Activated B cell treated with CpG ODN at 0.5 μM for 24 hours (primary cell): Measurements from ENCODE around the gene ALG6. TPM values are rescaled to one million over a fixed set of nuclear protein-coding genes. Genes with fewer than 3 reads are reported as not detected.

Source experiments
- ATAC-seq: fragments of 200-7000 bp; cut with Tn5 transposase; one replicate; pipeline ENCODE4 v1.10.0; 2021; ENCODE audit warnings: low read depth, mild to moderate bottlenecking, moderate library complexity
- CTCF ChIA-PET: fragments of 350-600 bp; sonication (Branson Sonifier 250); formaldehyde crosslinking; loops from one replicate; lab custom pipeline; 2021; ENCODE audit warnings: antibody characterized with exemption; lab: Charles Lee
- POLR2A ChIA-PET: fragments of 350-600 bp; sonication (Branson Sonifier 250); formaldehyde crosslinking; loops from one replicate; lab custom pipeline; 2021; ENCODE audit warnings: antibody characterized with exemption; lab: Charles Lee
- DNase-seq: peaks from one replicate; pipeline ENCODE4 v3.0.0; 2022
- H3K27ac Mint-ChIP-seq: one replicate; pipeline ENCODE4 v1.8.0; 2020; ENCODE audit warnings: mixed read lengths
- H3K27me3 Mint-ChIP-seq: one replicate; pipeline ENCODE4 v1.8.0; 2021; ENCODE audit warnings: mixed read lengths
- H3K36me3 Mint-ChIP-seq: one replicate; pipeline ENCODE4 v1.8.0; 2021; ENCODE audit warnings: low read depth, mixed read lengths
- H3K4me1 Mint-ChIP-seq: one replicate; pipeline ENCODE4 v1.8.0; 2021; ENCODE audit warnings: mixed read lengths
- H3K4me3 Mint-ChIP-seq: one replicate; pipeline ENCODE4 v1.8.0; 2020; ENCODE audit warnings: mild to moderate bottlenecking, mixed read lengths
- H3K9me3 Mint-ChIP-seq: one replicate; pipeline ENCODE4 v1.8.0; 2020; ENCODE audit warnings: mixed read lengths
- intact Hi-C: fragments of 100-400 bp; cut with micrococcal nuclease; formaldehyde crosslinking; loops from one replicate; pipeline ENCODE4 v1.15.1; 2024
- total RNA-seq: library from RNA; stranded (reverse); gene quantifications from 2 replicates; pipeline ENCODE4 v1.2.3, GENCODE V29; 2022
- TF ChIP-seq, protein P1 (sequence below): fragments of 200-600 bp; IDR thresholded peaks from one replicate; pipeline ENCODE4 v1.8.0; 2022; ENCODE audit warnings: antibody characterized with exemption, mild to moderate bottlenecking

Gene ALG6
- total RNA-seq, 1 donor from 2014 or later, result 21.5 TPM

DNA sequence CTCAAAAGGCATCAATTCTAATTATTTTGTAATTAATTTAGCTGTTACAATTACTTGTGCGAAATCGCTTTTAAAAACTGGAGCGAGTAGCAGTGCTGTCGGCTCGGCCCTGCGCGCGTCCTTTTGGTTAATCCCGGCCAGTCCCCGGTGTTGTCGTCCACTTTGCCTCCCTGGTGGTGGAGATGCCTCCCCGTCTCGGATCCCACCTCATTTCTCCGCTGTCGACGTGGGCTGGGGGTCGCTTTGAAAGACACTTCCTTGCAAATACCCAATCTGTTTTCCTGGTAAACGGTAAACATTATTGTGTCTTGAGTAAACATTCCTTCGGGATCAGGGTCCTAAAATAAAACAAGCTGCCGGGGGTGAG is 41.3 kb upstream of the ALG6 start:
- intact Hi-C loops, result loop anchor here (5.0 kb wide), 1 partner anchor 266 kb away; the partner anchor contains the start of gene PGM1
- H3K9me3 Mint-ChIP-seq, result peaks cover 2% of the 10 kb centered on the region
- H3K4me1 Mint-ChIP-seq, result peaks cover 30% of the 10 kb centered on the region
- ChIA-PET CTCF (interaction anchor here (1.2 to 1.8 kb wide), 2 partner anchors 9 to 10 kb away, joined by 3 to 5 read pairs; no protein-coding TSS in a partner anchor), POLR2A (no interaction called here)
- DNase-seq, result no peak
- no peak overlapping the region for H3K4me3 Mint-ChIP-seq
- no peak overlapping the region for H3K27ac Mint-ChIP-seq
- ATAC-seq, result no peak
- H3K27me3 Mint-ChIP-seq, result peaks cover 56% of the 10 kb centered on the region
- TF ChIP-seq, protein P1, sequence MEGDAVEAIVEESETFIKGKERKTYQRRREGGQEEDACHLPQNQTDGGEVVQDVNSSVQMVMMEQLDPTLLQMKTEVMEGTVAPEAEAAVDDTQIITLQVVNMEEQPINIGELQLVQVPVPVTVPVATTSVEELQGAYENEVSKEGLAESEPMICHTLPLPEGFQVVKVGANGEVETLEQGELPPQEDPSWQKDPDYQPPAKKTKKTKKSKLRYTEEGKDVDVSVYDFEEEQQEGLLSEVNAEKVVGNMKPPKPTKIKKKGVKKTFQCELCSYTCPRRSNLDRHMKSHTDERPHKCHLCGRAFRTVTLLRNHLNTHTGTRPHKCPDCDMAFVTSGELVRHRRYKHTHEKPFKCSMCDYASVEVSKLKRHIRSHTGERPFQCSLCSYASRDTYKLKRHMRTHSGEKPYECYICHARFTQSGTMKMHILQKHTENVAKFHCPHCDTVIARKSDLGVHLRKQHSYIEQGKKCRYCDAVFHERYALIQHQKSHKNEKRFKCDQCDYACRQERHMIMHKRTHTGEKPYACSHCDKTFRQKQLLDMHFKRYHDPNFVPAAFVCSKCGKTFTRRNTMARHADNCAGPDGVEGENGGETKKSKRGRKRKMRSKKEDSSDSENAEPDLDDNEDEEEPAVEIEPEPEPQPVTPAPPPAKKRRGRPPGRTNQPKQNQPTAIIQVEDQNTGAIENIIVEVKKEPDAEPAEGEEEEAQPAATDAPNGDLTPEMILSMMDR, result no peak
- H3K36me3 Mint-ChIP-seq, result peaks cover 3% of the 10 kb centered on the region

DNA sequence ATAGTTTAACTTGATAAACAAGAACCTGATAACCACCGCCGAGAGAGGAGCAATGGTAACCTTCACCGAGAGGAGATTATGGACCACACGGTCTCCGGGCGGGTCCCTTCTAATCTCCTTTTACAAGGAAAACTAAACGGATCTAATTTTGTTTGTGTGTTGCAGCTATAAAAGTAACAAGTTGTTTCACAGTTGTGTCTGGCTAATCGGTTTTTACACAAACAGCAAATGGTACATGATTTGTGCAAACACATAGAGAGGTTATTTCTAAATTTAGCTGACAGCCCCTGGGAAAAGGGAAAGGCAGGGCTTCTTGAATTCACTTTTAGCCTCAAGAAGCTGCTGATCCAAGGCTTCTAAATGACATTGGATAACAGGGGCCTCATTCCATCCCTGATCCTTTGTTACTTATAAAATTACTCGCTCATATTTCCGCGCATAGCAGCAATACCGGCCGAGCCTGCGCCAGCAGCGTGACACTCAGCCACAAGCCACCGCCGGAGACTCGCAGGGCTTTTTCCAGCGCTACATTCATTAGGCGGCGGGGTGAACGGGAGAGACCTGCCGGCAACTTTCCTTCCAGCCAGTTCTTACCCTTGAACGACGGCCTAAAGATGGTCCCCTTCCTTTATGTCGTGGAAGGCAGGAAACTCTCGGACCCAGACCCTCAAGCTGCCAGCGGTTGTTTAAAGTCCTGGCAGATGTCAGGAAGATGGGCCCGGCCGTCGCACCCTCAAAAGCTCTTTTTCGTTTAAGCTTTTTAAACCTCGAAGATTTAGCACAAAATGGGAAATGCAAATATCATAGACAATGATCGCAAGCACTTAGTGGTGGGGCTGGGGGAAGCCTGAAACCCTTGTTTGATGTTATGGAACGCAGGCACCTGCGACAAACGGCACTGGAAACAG is 40.7 kb upstream of the ALG6 start:
- intact Hi-C loops, result loop anchor here (5.0 kb wide), 1 partner anchor 266 kb away; the partner anchor contains the start of gene PGM1
- peak overlapping the region; percentile 11 for H3K4me3 Mint-ChIP-seq
- peaks cover 24% of the 10 kb centered on the region for H3K4me1 Mint-ChIP-seq
- peaks cover under 1% of the 10 kb centered on the region for H3K36me3 Mint-ChIP-seq
- ChIA-PET POLR2A (no interaction called here), CTCF (interaction anchor here (1.2 to 1.8 kb wide), 3 partner anchors 9 to 114 kb away, joined by 3 to 5 read pairs (median 3); no protein-coding TSS in a partner anchor)
- DNase-seq (no peak), ATAC-seq (no peak)
- H3K9me3 Mint-ChIP-seq, result peaks cover 2% of the 10 kb centered on the region
- H3K27ac Mint-ChIP-seq, result peak overlapping the region; percentile 59
- peaks cover 51% of the 10 kb centered on the region for H3K27me3 Mint-ChIP-seq
- TF ChIP-seq, protein P1, result no peak

- peak; percentile 19 for DNase-seq
- Mint-ChIP-seq H3K9me3 (peaks cover 2% of the 10 kb centered on the region), H3K4me1 (peaks cover 20% of the 10 kb centered on the region), H3K27ac (peak overlapping the region; percentile 59), H3K27me3 (peaks cover 54% of the 10 kb centered on the region), H3K36me3 (no peaks in the 10 kb centered on the region), H3K4me3 (no peak overlapping the region)
- TF ChIP-seq, protein P1, result no peak
- ATAC-seq, result no peak
- intact Hi-C loops, result loop anchor here (5.0 kb wide), 1 partner anchor 265 kb away; the partner anchor contains the start of gene PGM1
- ChIA-PET POLR2A (no interaction called here), CTCF (interaction anchor here (1.2 to 1.8 kb wide), 2 partner anchors 8 to 113 kb away, joined by 3 to 5 read pairs; no protein-coding TSS in a partner anchor)
Measured at GRCh38 chr1:63327417-63328054, 39.9 kb upstream of the ALG6 start.

DNA sequence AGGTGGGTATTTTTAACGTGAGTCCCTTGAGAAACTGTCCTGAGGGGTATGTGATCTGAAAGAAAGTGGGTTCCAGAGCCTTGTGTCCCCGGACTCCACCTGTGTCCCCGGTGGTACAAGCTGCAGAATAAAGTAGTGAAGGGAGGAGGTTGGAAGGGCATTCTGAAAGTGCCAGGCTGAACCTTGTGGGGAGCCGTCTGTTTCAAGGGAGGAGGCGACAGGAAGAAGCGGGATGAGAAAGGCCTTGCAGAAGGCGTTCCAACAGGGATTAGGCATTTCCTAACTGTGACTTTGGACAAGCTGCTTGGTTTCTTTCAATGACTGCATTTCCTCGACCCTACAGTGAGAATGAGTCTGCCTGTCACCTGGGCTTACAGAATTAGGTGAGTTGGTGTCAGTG is 39.3 kb upstream of the ALG6 start:
- Mint-ChIP-seq H3K36me3 (no peaks in the 10 kb centered on the region), H3K27ac (peak overlapping the region; percentile 59), H3K27me3 (peaks cover 58% of the 10 kb centered on the region), H3K4me1 (peaks cover 20% of the 10 kb centered on the region), H3K9me3 (peaks cover 2% of the 10 kb centered on the region), H3K4me3 (no peak overlapping the region)
- DNase-seq (no peak), ATAC-seq (no peak)
- ChIA-PET POLR2A (no interaction called here), CTCF (interaction anchor here (1.2 kb wide), 1 partner anchor 113 kb away, joined by 3 read pairs; no protein-coding TSS in a partner anchor)
- TF ChIP-seq, protein P1, result no peak
- intact Hi-C loops, result loop anchor here (5.0 kb wide), 1 partner anchor 264 kb away; the partner anchor contains the start of gene PGM1
